Astrocyte (in vitro differentiated cells and primary cell): ENCODE results near the gene RAPGEF5. TPM values are rescaled to one million over a fixed set of nuclear protein-coding genes. Genes with fewer than 3 reads are reported as not detected.
A peak's percentile ranks its signal among the peaks of the same experiment; 100 is the strongest.
"Not testable (repeated sequence)": the region's sequence is repeated elsewhere in the genome, so short reads cannot be mapped to it uniquely, and the experiment has no call there.

Source experiments
- DNase-seq: peaks from one replicate; pipeline ENCODE4 v3.0.0-alpha.2; 2010; ENCODE audit warnings: low read depth
- FAIRE-seq: peaks from 2 replicates; lab custom pipeline; 2011; peaks lifted over from hg19 to GRCh38; lab: Jason Lieb, UNC
- H2AFZ ChIP-seq: 2 replicates; pipeline ENCODE4 v1.6.0; 2012; ENCODE audit warnings: low read depth, low read length, inconsistent platforms
- H3K27ac ChIP-seq: 2 replicates; pipeline ENCODE4 v1.5.1; 2011; ENCODE audit warnings: low read depth, low read length, inconsistent platforms
- H3K27me3 ChIP-seq: 2 replicates; pipeline ENCODE4 v1.6.0; 2011; ENCODE audit warnings: low read length, inconsistent platforms; ENCODE audit not compliant: insufficient read depth
- H3K36me3 ChIP-seq: 2 replicates; pipeline ENCODE4 v1.5.1; 2011; ENCODE audit warnings: low read length, inconsistent platforms; ENCODE audit not compliant: insufficient read depth
- H3K4me1 ChIP-seq: 2 replicates; pipeline ENCODE4 v1.5.1; 2011; ENCODE audit warnings: low read length, inconsistent platforms; ENCODE audit not compliant: insufficient read depth
- H3K4me2 ChIP-seq: 2 replicates; pipeline ENCODE4 v1.6.0; 2012; ENCODE audit warnings: low read length, inconsistent platforms
- H3K4me3 ChIP-seq: 2 replicates; pipeline ENCODE4 v1.5.1; 2011; ENCODE audit warnings: low read depth, mild to moderate bottlenecking, low read length, inconsistent platforms; ENCODE audit not compliant: insufficient read depth
- H3K79me2 ChIP-seq: 2 replicates; pipeline ENCODE4 v1.6.0; 2012; ENCODE audit warnings: mild to moderate bottlenecking, low read length, inconsistent platforms; ENCODE audit not compliant: insufficient read depth
- H3K9ac ChIP-seq: 2 replicates; pipeline ENCODE4 v1.6.0; 2012; ENCODE audit warnings: mild to moderate bottlenecking, low read length, inconsistent platforms
- H3K9me3 ChIP-seq: 2 replicates; pipeline ENCODE4 v1.5.1; 2012; ENCODE audit warnings: low read depth, mild to moderate bottlenecking, low read length, inconsistent platforms; ENCODE audit not compliant: insufficient read depth
- H4K20me1 ChIP-seq: 2 replicates; pipeline ENCODE4 v1.6.0; 2012; ENCODE audit warnings: low read length, inconsistent platforms; ENCODE audit not compliant: insufficient read depth
- H3K27ac Mint-ChIP-seq: one replicate; pipeline ENCODE4 v1.8.0; 2021; ENCODE audit warnings: mild to moderate bottlenecking, mixed read lengths; ENCODE audit not compliant: unreplicated experiment
- H3K27me3 Mint-ChIP-seq: one replicate; pipeline ENCODE4 v1.8.0; 2021; ENCODE audit warnings: low read depth, mixed read lengths; ENCODE audit not compliant: unreplicated experiment
- H3K36me3 Mint-ChIP-seq: one replicate; pipeline ENCODE4 v1.8.0; 2021; ENCODE audit warnings: low read depth, mixed read lengths; ENCODE audit not compliant: unreplicated experiment
- H3K4me1 Mint-ChIP-seq: one replicate; pipeline ENCODE4 v1.8.0; 2021; ENCODE audit warnings: low read depth, mixed read lengths; ENCODE audit not compliant: unreplicated experiment
- H3K4me3 Mint-ChIP-seq: one replicate; pipeline ENCODE4 v1.8.0; 2021; ENCODE audit warnings: mild to moderate bottlenecking, moderate library complexity, mixed read lengths; ENCODE audit not compliant: unreplicated experiment
- H3K9me3 Mint-ChIP-seq: one replicate; pipeline ENCODE4 v1.8.0; 2021; ENCODE audit warnings: mild to moderate bottlenecking, mixed read lengths; ENCODE audit not compliant: unreplicated experiment
- CTCF ChIP-seq: IDR thresholded peaks from 2 replicates; pipeline ENCODE4 v1.5.1; 2011; ENCODE audit warnings: low read depth, mild to moderate bottlenecking, inconsistent platforms, low read length, moderate library complexity; ENCODE audit not compliant: insufficient read depth
- EZH2 ChIP-seq: IDR thresholded peaks from 2 replicates; pipeline ENCODE4 v1.6.1; 2012; ENCODE audit warnings: mild to moderate bottlenecking, low read length, inconsistent platforms; ENCODE audit not compliant: insufficient read depth
- total RNA-seq: library from RNA; stranded (reverse); gene quantifications from 2 replicates; pipeline ENCODE4 v1.2.1, GENCODE V29; 2021

Gene RAPGEF5
- total RNA-seq, 1 donor from 2014 or later: 1.0 TPM

- peaks cover 3% of the 10 kb centered on the region for H3K9me3 Mint-ChIP-seq
- H3K79me2 ChIP-seq: no peaks in the 10 kb centered on the region
- H3K9ac ChIP-seq: peak overlapping the region; percentile 88
- FAIRE-seq (no peak), DNase-seq (no peak)
- H3K36me3 Mint-ChIP-seq: no peaks in the 10 kb centered on the region
- peak overlapping the region; percentile 100 for H3K4me2 ChIP-seq
- TF ChIP-seq EZH2 (no peak), CTCF (no peak)
- H3K36me3 ChIP-seq: no peaks in the 10 kb centered on the region
- H4K20me1 ChIP-seq: no peaks in the 10 kb centered on the region
- peak overlapping the region; percentile 80 for H3K27ac Mint-ChIP-seq
- no peaks in the 10 kb centered on the region for H3K27me3 ChIP-seq
- H3K4me1 Mint-ChIP-seq: no peaks in the 10 kb centered on the region
- no peaks in the 10 kb centered on the region for H3K9me3 ChIP-seq
- peak overlapping the region; percentile 89 for H3K4me3 Mint-ChIP-seq
- no peak overlapping the region for H3K27ac ChIP-seq
- peaks cover 12% of the 10 kb centered on the region for H3K4me1 ChIP-seq
- peaks cover 7% of the 10 kb centered on the region for H3K27me3 Mint-ChIP-seq
- peak overlapping the region; percentile 97 for H3K4me3 ChIP-seq
- H2AFZ ChIP-seq: peak overlapping the region; percentile 100
Measured at GRCh38 chr7:22082553-22082885, 274.4 kb downstream of the RAPGEF5 start.

DNA sequence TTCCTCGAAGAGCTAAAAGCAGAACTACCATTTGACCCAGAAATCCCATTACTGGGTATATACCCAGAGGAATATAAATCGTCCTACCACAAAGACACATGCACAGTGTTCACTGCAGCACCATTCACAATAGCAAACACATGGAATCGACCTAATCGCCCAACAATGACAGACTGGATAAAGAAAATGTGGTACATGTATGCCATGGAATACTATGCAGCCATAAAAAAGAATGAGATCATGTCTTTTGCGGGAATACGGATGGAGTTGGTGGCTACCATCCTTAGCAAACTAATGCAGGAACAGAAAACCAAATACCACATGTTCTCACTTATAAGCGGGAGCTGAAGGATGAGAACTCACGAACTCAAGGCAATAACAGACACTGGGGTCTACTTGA is 276.7 kb downstream of the RAPGEF5 start:
- H3K9me3 Mint-ChIP-seq, H3K4me3 ChIP-seq, H3K4me3 Mint-ChIP-seq, H3K36me3 Mint-ChIP-seq, H4K20me1 ChIP-seq, DNase-seq, H3K36me3 ChIP-seq, H3K27ac Mint-ChIP-seq, H2AFZ ChIP-seq, FAIRE-seq, H3K4me1 Mint-ChIP-seq, H3K27me3 ChIP-seq, H3K27ac ChIP-seq, H3K4me2 ChIP-seq, H3K27me3 Mint-ChIP-seq, H3K79me2 ChIP-seq, H3K9ac ChIP-seq, H3K9me3 ChIP-seq: not testable (repeated sequence)
- H3K4me1 ChIP-seq: peaks cover 12% of the 10 kb centered on the region

DNA sequence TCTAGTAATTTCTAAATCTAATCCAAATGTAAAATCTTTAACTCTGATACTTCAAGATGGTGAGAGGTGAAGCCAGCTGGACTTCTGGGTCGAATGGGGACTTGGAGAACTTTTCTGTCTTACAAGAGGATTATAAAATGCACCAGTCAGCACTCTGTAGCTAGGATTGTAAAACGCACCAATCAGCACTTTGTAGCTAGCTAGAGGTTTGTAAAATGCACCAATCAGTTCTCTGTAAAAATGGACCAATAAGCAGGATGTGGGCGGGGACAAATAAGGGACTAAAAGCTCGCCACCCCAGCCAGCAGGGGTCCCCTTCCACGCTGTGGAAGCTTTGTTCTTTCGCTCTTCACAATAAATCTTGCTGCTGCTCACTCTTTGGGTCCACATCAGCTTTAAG is 278.1 kb downstream of the RAPGEF5 start:
- H3K79me2 ChIP-seq, H3K27ac Mint-ChIP-seq, H4K20me1 ChIP-seq, H3K4me3 ChIP-seq, H3K4me1 Mint-ChIP-seq, DNase-seq, H3K36me3 Mint-ChIP-seq, H3K4me2 ChIP-seq, FAIRE-seq, H3K4me3 Mint-ChIP-seq, H3K27me3 ChIP-seq, H3K27ac ChIP-seq, H3K9me3 ChIP-seq, H3K9ac ChIP-seq, H3K36me3 ChIP-seq, H2AFZ ChIP-seq, H3K9me3 Mint-ChIP-seq: not testable (repeated sequence)
- H3K27me3 Mint-ChIP-seq: peaks cover 11% of the 10 kb centered on the region
- H3K4me1 ChIP-seq: peaks cover 10% of the 10 kb centered on the region

DNA sequence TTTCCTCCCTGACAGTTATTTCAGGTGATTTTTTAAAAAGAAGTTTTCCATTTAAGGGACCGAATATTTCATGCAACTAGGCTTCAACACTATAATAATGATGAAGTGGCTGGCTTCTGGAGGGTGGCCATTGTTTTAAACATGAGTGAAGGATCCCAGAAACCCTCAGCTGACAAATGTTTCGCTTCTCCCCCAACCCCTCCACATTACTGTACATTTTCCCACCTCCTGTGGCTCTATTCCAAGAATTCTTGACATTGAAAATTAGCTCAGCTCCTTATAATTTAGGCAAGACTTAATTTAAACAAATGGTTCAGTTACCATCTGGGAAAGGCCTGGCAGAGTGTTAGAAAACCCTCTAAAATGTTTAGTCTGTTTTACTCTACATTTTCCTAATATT is 281.4 kb downstream of the RAPGEF5 start:
- no peaks in the 10 kb centered on the region for H3K4me1 Mint-ChIP-seq
- Histone ChIP-seq H3K9me3 (no peaks in the 10 kb centered on the region), H3K4me3 (no peak overlapping the region), H3K79me2 (no peaks in the 10 kb centered on the region), H3K27me3 (peaks cover 3% of the 10 kb centered on the region), H2AFZ (no peak overlapping the region), H3K27ac (no peak overlapping the region), H3K4me2 (no peak overlapping the region), H3K9ac (no peak overlapping the region), H3K36me3 (no peaks in the 10 kb centered on the region), H3K4me1 (no peaks in the 10 kb centered on the region), H4K20me1 (no peaks in the 10 kb centered on the region)
- DNase-seq: no peak
- no peaks in the 10 kb centered on the region for H3K36me3 Mint-ChIP-seq
- no peak overlapping the region for H3K27ac Mint-ChIP-seq
- H3K4me3 Mint-ChIP-seq: no peak overlapping the region
- no peak for TF ChIP-seq CTCF
- TF ChIP-seq EZH2: no peak
- H3K9me3 Mint-ChIP-seq: peaks cover 3% of the 10 kb centered on the region
- H3K27me3 Mint-ChIP-seq: peaks cover 5% of the 10 kb centered on the region
- FAIRE-seq: no peak
